ENCODE measurements around the gene NPHS2. TPM values are rescaled to one million over a fixed set of nuclear protein-coding genes. Genes with fewer than 3 reads are reported as not detected.

The NPHS2 gene
- not detected for total RNA-seq
- polyA plus RNA-seq, result not detected
- long read RNA-seq, donor 1, result 0 reads
- long read RNA-seq, donor 2, result 0 reads
- long read RNA-seq, donor 3, result 0 reads
- long read RNA-seq, donor 4, result 0 reads
- long read RNA-seq, donor 5, result 0 reads

- 4% methylated on average over 76 to 77 of the region's 77 CpGs for WGBS, 2 donors
- H3K27ac ChIP-seq (ENCODE audit: low read depth in 1 of 2, low read length in 1 of 2), result no peak within 1 kb of the TSS
- peaks cover 10 to 52% (median 32%) of the 10 kb centered on the region in 3 donors for H3K27me3 ChIP-seq (ENCODE audit: control insufficient read depth in 3 of 3, insufficient read depth in 3 of 3, low read length in 2 of 3)
- DNase-seq (no peak), ATAC-seq (ENCODE audit: insufficient read depth, low FRiP score) (no peak)
- no peak for TF ChIP-seq CTCF (IDR thresholded peaks at IDR 0.05; ENCODE audit: control extremely low read depth, extremely low read depth)
- no peak within 1 kb of the TSS for H3K4me3 ChIP-seq
- peaks cover 0 to 11% (median 0%) of the 10 kb centered on the region in 4 donors for H3K9me3 ChIP-seq (ENCODE audit: control insufficient read depth in 4 of 4, insufficient read depth in 3 of 4, low read length in 3 of 4)
- H3K36me3 ChIP-seq (ENCODE audit: control insufficient read depth in 4 of 4, insufficient read depth in 4 of 4, low read length in 4 of 4), result no peaks in the 10 kb centered on the region
- no peak within 1 kb of the TSS for H3K9ac ChIP-seq (ENCODE audit: insufficient read depth in 1 of 2, low read length in 2 of 2)
- H3K4me1 ChIP-seq (ENCODE audit: control insufficient read depth in 5 of 5, insufficient read depth in 5 of 5, low read length in 5 of 5), result no peaks in the 10 kb centered on the region
These were observed at the start of gene NPHS2 for GRCh38 chr1:179575497-179576314. Gene NPHS2 (minus strand): TSS chr1:179575948. CDS start chr1:179575864, 84 bp downstream.

- H3K4me1 ChIP-seq (ENCODE audit: control insufficient read depth in 5 of 5, insufficient read depth in 5 of 5, low read length in 5 of 5), result no peaks in the 10 kb centered on the region
- 84 to 91% methylated on average over 3 of the region's 3 CpGs for WGBS, 2 donors
These were observed 36.6 kb upstream of the NPHS2 start for GRCh38 chr1:179612361-179612760.

GRCh38 chr1:179601093-179601492 is 25.3 kb upstream of the NPHS2 start:
- Histone ChIP-seq H3K9me3 (ENCODE audit: control insufficient read depth in 4 of 4, insufficient read depth in 3 of 4, low read length in 3 of 4) (no peaks in the 10 kb centered on the region), H3K4me1 (ENCODE audit: control insufficient read depth in 5 of 5, insufficient read depth in 5 of 5, low read length in 5 of 5) (no peaks in the 10 kb centered on the region), H3K27ac (ENCODE audit: low read depth in 1 of 2, low read length in 1 of 2) (no peak overlapping the region), H3K4me3 (no peak overlapping the region), H3K36me3 (ENCODE audit: control insufficient read depth in 4 of 4, insufficient read depth in 4 of 4, low read length in 4 of 4) (no peaks in the 10 kb centered on the region), H3K9ac (ENCODE audit: insufficient read depth in 1 of 2, low read length in 2 of 2) (no peak overlapping the region), H3K27me3 (ENCODE audit: control insufficient read depth in 3 of 3, insufficient read depth in 3 of 3, low read length in 2 of 3) (no peaks in the 10 kb centered on the region)
- DNase-seq (no peak), ATAC-seq (ENCODE audit: insufficient read depth, low FRiP score) (no peak)
- 93 to 100% methylated on average over 1 of the region's 1 CpG for WGBS, 2 donors
- no peak for TF ChIP-seq CTCF (IDR thresholded peaks at IDR 0.05; ENCODE audit: control extremely low read depth, extremely low read depth)

More at GRCh38 chr1:179612361-179612760, 36.6 kb upstream of the NPHS2 start:
- no peak for TF ChIP-seq CTCF (IDR thresholded peaks at IDR 0.05; ENCODE audit: control extremely low read depth, extremely low read depth)
- Histone ChIP-seq H3K9me3 (ENCODE audit: control insufficient read depth in 4 of 4, insufficient read depth in 3 of 4, low read length in 3 of 4) (no peaks in the 10 kb centered on the region), H3K36me3 (ENCODE audit: control insufficient read depth in 4 of 4, insufficient read depth in 4 of 4, low read length in 4 of 4) (no peaks in the 10 kb centered on the region), H3K4me3 (no peak overlapping the region), H3K27me3 (ENCODE audit: control insufficient read depth in 3 of 3, insufficient read depth in 3 of 3, low read length in 2 of 3) (no peaks in the 10 kb centered on the region), H3K27ac (ENCODE audit: low read depth in 1 of 2, low read length in 1 of 2) (no peak overlapping the region), H3K9ac (ENCODE audit: insufficient read depth in 1 of 2, low read length in 2 of 2) (no peak overlapping the region)
- ATAC-seq (ENCODE audit: insufficient read depth, low FRiP score), result no peak
- DNase-seq, result no peak
